Upper lobe of right lung (tissue), 1 donor: ENCODE measurements around the gene CORIN. TPM values are rescaled to one million over a fixed set of nuclear protein-coding genes. Genes with fewer than 3 reads are reported as not detected.

Experiments
- ATAC-seq: fragments of 200-7000 bp; cut with Tn5 transposase; one replicate; pipeline ENCODE4 v1.9.1; 2020; ENCODE audit warnings: mild to moderate bottlenecking, moderate library complexity
- DNase-seq: peaks from one replicate; pipeline ENCODE4 v3.0.0-alpha.2; 2020
- H3K27ac ChIP-seq: fragments of 200-600 bp; one replicate; pipeline ENCODE4 v1.8.0; 2022
- H3K27me3 ChIP-seq: fragments of 200-600 bp; one replicate; pipeline ENCODE4 v1.8.0; 2022; ENCODE audit warnings: mild to moderate bottlenecking
- H3K36me3 ChIP-seq: fragments of 200-600 bp; one replicate; pipeline ENCODE4 v1.8.0; 2022
- H3K4me1 ChIP-seq: fragments of 200-600 bp; one replicate; pipeline ENCODE4 v1.8.0; 2022
- H3K4me3 ChIP-seq: fragments of 200-600 bp; one replicate; pipeline ENCODE4 v1.8.0; 2022; ENCODE audit warnings: mild to moderate bottlenecking
- H3K9me3 ChIP-seq: fragments of 200-600 bp; one replicate; pipeline ENCODE4 v1.8.0; 2022
- intact Hi-C: fragments of 100-400 bp; cut with DNase I; formaldehyde crosslinking; loops from one replicate; pipeline ENCODE4 v1.11.0; 2022
- total RNA-seq: library from RNA; stranded (reverse); fragmentation: NEBNext Ultra II Directional; extraction: Animal tissue kit (Norgen Biotek cat#: 25700); gene quantifications from one replicate; pipeline ENCODE4 v1.2.1, GENCODE V29; 2021
- TF ChIP-seq, protein P1 (sequence below): fragments of 200-600 bp; IDR thresholded peaks from one replicate; pipeline ENCODE4 v1.8.0; 2022; ENCODE audit warnings: antibody characterized with exemption
- donor health status: DM: no; HTN: yes; CAD: no; lungs with severe emphysema.

CORIN gene
- total RNA-seq, 1 donor from 2014 or later = 3.7 TPM

- TF ChIP-seq, protein P1, sequence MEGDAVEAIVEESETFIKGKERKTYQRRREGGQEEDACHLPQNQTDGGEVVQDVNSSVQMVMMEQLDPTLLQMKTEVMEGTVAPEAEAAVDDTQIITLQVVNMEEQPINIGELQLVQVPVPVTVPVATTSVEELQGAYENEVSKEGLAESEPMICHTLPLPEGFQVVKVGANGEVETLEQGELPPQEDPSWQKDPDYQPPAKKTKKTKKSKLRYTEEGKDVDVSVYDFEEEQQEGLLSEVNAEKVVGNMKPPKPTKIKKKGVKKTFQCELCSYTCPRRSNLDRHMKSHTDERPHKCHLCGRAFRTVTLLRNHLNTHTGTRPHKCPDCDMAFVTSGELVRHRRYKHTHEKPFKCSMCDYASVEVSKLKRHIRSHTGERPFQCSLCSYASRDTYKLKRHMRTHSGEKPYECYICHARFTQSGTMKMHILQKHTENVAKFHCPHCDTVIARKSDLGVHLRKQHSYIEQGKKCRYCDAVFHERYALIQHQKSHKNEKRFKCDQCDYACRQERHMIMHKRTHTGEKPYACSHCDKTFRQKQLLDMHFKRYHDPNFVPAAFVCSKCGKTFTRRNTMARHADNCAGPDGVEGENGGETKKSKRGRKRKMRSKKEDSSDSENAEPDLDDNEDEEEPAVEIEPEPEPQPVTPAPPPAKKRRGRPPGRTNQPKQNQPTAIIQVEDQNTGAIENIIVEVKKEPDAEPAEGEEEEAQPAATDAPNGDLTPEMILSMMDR = no peak
Observed at GRCh38 chr4:47720787-47721186, 117.1 kb downstream of the CORIN start.

DNA sequence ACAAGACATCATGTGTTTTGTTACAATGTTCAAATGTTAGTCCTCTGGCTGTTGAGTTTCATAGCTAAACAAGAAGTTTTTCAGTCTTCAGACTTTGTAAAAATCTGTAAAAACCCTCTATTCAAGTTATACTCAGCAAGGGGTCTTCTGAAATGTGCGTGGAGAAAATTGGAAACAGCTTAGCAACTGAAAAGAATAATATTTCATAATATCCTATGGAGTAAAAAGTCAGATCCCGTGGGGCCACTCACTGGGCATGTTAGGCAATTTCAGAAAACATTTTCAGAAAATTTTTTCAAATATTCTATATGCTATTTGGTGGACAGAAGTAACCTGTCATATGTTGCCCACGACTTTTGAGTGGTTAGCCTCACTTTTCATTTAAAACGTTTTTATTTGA lies 118.3 kb downstream of the CORIN start:
- TF ChIP-seq, protein P1 = no peak
- no peak overlapping the region for H3K27ac ChIP-seq
- intact Hi-C loops = no loop called here
- H3K4me1 ChIP-seq = no peaks in the 10 kb centered on the region
- H3K9me3 ChIP-seq = no peaks in the 10 kb centered on the region
- ATAC-seq = no peak
- no peak for DNase-seq
- H3K36me3 ChIP-seq = no peaks in the 10 kb centered on the region
- H3K4me3 ChIP-seq = no peak overlapping the region
- no peaks in the 10 kb centered on the region for H3K27me3 ChIP-seq

More at GRCh38 chr4:47720787-47721186, 117.1 kb downstream of the CORIN start:
- H3K9me3 ChIP-seq = no peaks in the 10 kb centered on the region
- DNase-seq (no peak), ATAC-seq (no peak)
- H3K4me3 ChIP-seq = no peak overlapping the region
- H3K27ac ChIP-seq = no peak overlapping the region
- intact Hi-C loops = no loop called here
- H3K4me1 ChIP-seq = no peaks in the 10 kb centered on the region
- H3K36me3 ChIP-seq = no peaks in the 10 kb centered on the region
- no peaks in the 10 kb centered on the region for H3K27me3 ChIP-seq

GRCh38 chr4:47718696-47719095 lies 119.2 kb downstream of the CORIN start:
- H3K27ac ChIP-seq = no peak overlapping the region
- ATAC-seq (no peak), DNase-seq (no peak)
- no peaks in the 10 kb centered on the region for H3K27me3 ChIP-seq
- H3K9me3 ChIP-seq = no peaks in the 10 kb centered on the region
- no peaks in the 10 kb centered on the region for H3K4me1 ChIP-seq
- intact Hi-C loops = no loop called here
- H3K4me3 ChIP-seq = no peak overlapping the region
- H3K36me3 ChIP-seq = no peaks in the 10 kb centered on the region
- TF ChIP-seq, protein P1 = no peak

DNA sequence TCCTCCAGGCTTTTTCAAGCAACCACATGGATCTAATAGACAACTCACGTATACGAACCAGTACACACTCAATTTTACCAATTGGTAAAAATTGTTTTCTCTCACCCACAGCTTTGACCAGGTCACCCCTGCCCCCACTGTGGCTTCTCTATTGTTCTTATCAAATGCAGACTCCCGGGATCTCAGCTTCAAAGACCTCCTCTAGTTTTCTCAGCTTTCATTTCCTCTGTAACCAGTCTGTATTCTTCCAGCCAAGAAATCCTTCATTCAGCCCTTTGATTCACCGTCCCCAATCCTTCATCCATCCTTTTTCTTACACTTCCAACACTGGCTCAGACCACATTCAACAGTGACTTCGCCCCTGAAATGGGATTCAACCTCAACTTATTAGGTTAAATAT lies 120.7 kb downstream of the CORIN start:
- ATAC-seq (no peak), DNase-seq (no peak)
- no peaks in the 10 kb centered on the region for H3K27me3 ChIP-seq
- H3K4me3 ChIP-seq = no peak overlapping the region
- H3K27ac ChIP-seq = no peak overlapping the region
- intact Hi-C loops = no loop called here
- H3K4me1 ChIP-seq = no peaks in the 10 kb centered on the region
- H3K36me3 ChIP-seq = no peaks in the 10 kb centered on the region
- no peaks in the 10 kb centered on the region for H3K9me3 ChIP-seq
- TF ChIP-seq, protein P1 = no peak

GRCh38 chr4:47715716-47716416 lies 122.0 kb downstream of the CORIN start:
- Histone ChIP-seq H3K27ac (no peak overlapping the region), H3K4me3 (no peak overlapping the region), H3K36me3 (no peaks in the 10 kb centered on the region), H3K9me3 (no peaks in the 10 kb centered on the region), H3K4me1 (no peaks in the 10 kb centered on the region), H3K27me3 (no peaks in the 10 kb centered on the region)
- TF ChIP-seq, protein P1 = no peak
- no peak for DNase-seq
- intact Hi-C loops = no loop called here
- ATAC-seq = no peak

DNA sequence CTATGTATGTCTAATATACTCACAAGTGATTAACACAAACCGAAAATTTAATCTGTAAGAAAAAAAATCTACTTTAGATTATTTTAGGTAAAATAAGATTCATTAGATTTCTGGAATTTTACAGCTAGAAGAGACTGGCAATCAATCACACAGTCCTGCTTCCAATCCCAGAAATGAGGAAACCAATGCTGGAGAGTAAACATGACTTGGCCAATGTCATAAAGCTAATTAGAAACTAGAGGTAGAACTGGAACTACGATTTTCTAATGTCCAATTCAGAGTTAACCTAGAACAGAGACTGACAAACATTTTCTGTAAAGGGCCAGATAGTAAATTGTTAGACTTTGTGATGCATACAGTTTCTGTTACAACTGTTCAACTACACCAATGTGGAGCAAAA lies 123.6 kb downstream of the CORIN start:
- no peak for ATAC-seq
- intact Hi-C loops = no loop called here
- Histone ChIP-seq H3K9me3 (no peaks in the 10 kb centered on the region), H3K36me3 (no peaks in the 10 kb centered on the region), H3K4me3 (no peak overlapping the region), H3K27ac (no peak overlapping the region), H3K4me1 (no peaks in the 10 kb centered on the region), H3K27me3 (no peaks in the 10 kb centered on the region)
- no peak for DNase-seq
- TF ChIP-seq, protein P1 = no peak
